ENCODE measurements around the gene HARS2. TPM values are rescaled to one million over a fixed set of nuclear protein-coding genes. Genes with fewer than 3 reads are reported as not detected.
"Not testable (repeated sequence)": the region's sequence is repeated elsewhere in the genome, so short reads cannot be mapped to it uniquely, and the experiment has no call there.

Gene HARS2
- total RNA-seq, 8 experiments from 2014 or later, result 21.4 to 45.7 (median 32.6) TPM

GRCh38 chr5:140708787-140709186, 17.5 kb downstream of the HARS2 start:
- H3K4me3 ChIP-seq; in situ Hi-C loops (cut with MboI; ENCODE audit: low pct_unique_long_range_greater_than_20kb in 2 of 9, low sequenced_read_pairs in 9 of 9, unreplicated experiment in 9 of 9); ATAC-seq (replicated peaks in 6 of 8); H3K27ac ChIP-seq; H3K4me1 ChIP-seq (replicated peaks in 1 of 2): not testable (repeated sequence)
- 94 to 100% (median 99%) methylated on average over 1 to 9 of the region's 9 CpGs; no CpG with 5 or more reads in 4 of the 10 experiments for WGBS, 10 experiments

- no peaks in the 10 kb centered on the region for H3K4me1 ChIP-seq (replicated peaks in 1 of 2)
- ATAC-seq (replicated peaks in 6 of 8), result peak; percentile 91 to 97 (median 94)
- WGBS, 10 experiments, result 0 to 27% (median 3%) methylated on average over 2 to 19 of the region's 27 CpGs; no CpG with 5 or more reads in 1 of the 10 experiments
- in situ Hi-C loops (cut with MboI; ENCODE audit: low pct_unique_long_range_greater_than_20kb in 2 of 9, low sequenced_read_pairs in 9 of 9, unreplicated experiment in 9 of 9), result no loop called here
- peak overlapping the region; percentile 18 to 37 (median 23) for H3K4me3 ChIP-seq
- peak overlapping the region; percentile 52 to 64 for H3K27ac ChIP-seq
These were observed 19.8 kb downstream of the HARS2 start for GRCh38 chr5:140710899-140711552.

- ATAC-seq (replicated peaks in 6 of 8), result no peak
- H3K4me3 ChIP-seq, result peak overlapping the region in 1 of 5 donors; percentile 35
- WGBS, 10 experiments, result 54 to 100% (median 92%) methylated on average over 1 of the region's 1 CpG
- no peak overlapping the region for H3K27ac ChIP-seq
- no peaks in the 10 kb centered on the region for H3K4me1 ChIP-seq (replicated peaks in 1 of 2)
- in situ Hi-C loops (cut with MboI; ENCODE audit: low pct_unique_long_range_greater_than_20kb in 2 of 9, low sequenced_read_pairs in 9 of 9, unreplicated experiment in 9 of 9), result no loop called here
These were observed 20.5 kb downstream of the HARS2 start for GRCh38 chr5:140711794-140712193.

GRCh38 chr5:140713562-140714094, 22.4 kb downstream of the HARS2 start:
- Histone ChIP-seq H3K4me3 (no peak overlapping the region), H3K27ac (no peak overlapping the region), H3K4me1 (replicated peaks in 1 of 2) (no peaks in the 10 kb centered on the region)
- in situ Hi-C loops (cut with MboI; ENCODE audit: low pct_unique_long_range_greater_than_20kb in 2 of 9, low sequenced_read_pairs in 9 of 9, unreplicated experiment in 9 of 9), result no loop called here
- 50 to 100% (median 83%) methylated on average over 1 of the region's 1 CpG; no CpG with 5 or more reads in 3 of the 10 experiments for WGBS, 10 experiments
- ATAC-seq (replicated peaks in 6 of 8), result no peak

- in situ Hi-C loops (cut with MboI; ENCODE audit: low pct_unique_long_range_greater_than_20kb in 2 of 9, low sequenced_read_pairs in 9 of 9, unreplicated experiment in 9 of 9); H3K4me3 ChIP-seq; ATAC-seq (replicated peaks in 6 of 8); H3K27ac ChIP-seq; H3K4me1 ChIP-seq (replicated peaks in 1 of 2): not testable (repeated sequence)
- WGBS, 10 experiments, result 57 to 100% (median 82%) methylated on average over 1 to 2 of the region's 2 CpGs; no CpG with 5 or more reads in 4 of the 10 experiments
These were observed 25.0 kb downstream of the HARS2 start for GRCh38 chr5:140716238-140716637.

GRCh38 chr5:140718266-140718592, 27.0 kb downstream of the HARS2 start:
- in situ Hi-C loops (cut with MboI; ENCODE audit: low pct_unique_long_range_greater_than_20kb in 2 of 9, low sequenced_read_pairs in 9 of 9, unreplicated experiment in 9 of 9), result no loop called here
- no peak for ATAC-seq (replicated peaks in 6 of 8)
- 56 to 100% (median 90%) methylated on average over 1 to 7 of the region's 7 CpGs; no CpG with 5 or more reads in 2 of the 10 experiments for WGBS, 10 experiments
- Histone ChIP-seq H3K4me3 (no peak overlapping the region), H3K4me1 (replicated peaks in 1 of 2) (no peaks in the 10 kb centered on the region), H3K27ac (no peak overlapping the region)

GRCh38 chr5:140720738-140721137, 29.5 kb downstream of the HARS2 start:
- ATAC-seq (replicated peaks in 6 of 8); in situ Hi-C loops (cut with MboI; ENCODE audit: low pct_unique_long_range_greater_than_20kb in 2 of 9, low sequenced_read_pairs in 9 of 9, unreplicated experiment in 9 of 9); H3K4me3 ChIP-seq; H3K27ac ChIP-seq; H3K4me1 ChIP-seq (replicated peaks in 1 of 2): not testable (repeated sequence)
- WGBS, 10 experiments, result 0 to 100% (median 53%) methylated on average over 1 to 6 of the region's 6 CpGs; no CpG with 5 or more reads in 2 of the 10 experiments

- in situ Hi-C loops (cut with MboI; ENCODE audit: low pct_unique_long_range_greater_than_20kb in 2 of 9, low sequenced_read_pairs in 9 of 9, unreplicated experiment in 9 of 9); H3K27ac ChIP-seq; H3K4me1 ChIP-seq (replicated peaks in 1 of 2); ATAC-seq (replicated peaks in 6 of 8); H3K4me3 ChIP-seq: not testable (repeated sequence)
- 71 to 100% (median 89%) methylated on average over 1 to 5 of the region's 5 CpGs; no CpG with 5 or more reads in 3 of the 10 experiments for WGBS, 10 experiments
These were observed 30.1 kb downstream of the HARS2 start for GRCh38 chr5:140721395-140721794.

GRCh38 chr5:140725799-140726471, 34.7 kb downstream of the HARS2 start:
- ATAC-seq (replicated peaks in 6 of 8), result peak; percentile 94 to 99 (median 98)
- in situ Hi-C loops (cut with MboI; ENCODE audit: low pct_unique_long_range_greater_than_20kb in 2 of 9, low sequenced_read_pairs in 9 of 9, unreplicated experiment in 9 of 9), result no loop called here
- Histone ChIP-seq H3K4me1 (replicated peaks in 1 of 2) (no peaks in the 10 kb centered on the region), H3K27ac (no peak overlapping the region), H3K4me3 (peak overlapping the region; percentile 17 to 42 (median 30))
- WGBS, 10 experiments, result 0 to 44% (median 15%) methylated on average over 1 to 18 of the region's 23 CpGs

- Histone ChIP-seq H3K4me3 (no peak overlapping the region), H3K4me1 (replicated peaks in 1 of 2) (no peaks in the 10 kb centered on the region), H3K27ac (no peak overlapping the region)
- WGBS, 10 experiments, result 18 to 100% (median 63%) methylated on average over 1 to 4 of the region's 4 CpGs
- in situ Hi-C loops (cut with MboI; ENCODE audit: low pct_unique_long_range_greater_than_20kb in 2 of 9, low sequenced_read_pairs in 9 of 9, unreplicated experiment in 9 of 9), result no loop called here
- peak in 2 of 8 experiments; percentile 38 to 51 for ATAC-seq (replicated peaks in 6 of 8)
These were observed 41.8 kb downstream of the HARS2 start for GRCh38 chr5:140733098-140733497.

- Histone ChIP-seq H3K4me3 (no peak overlapping the region), H3K4me1 (replicated peaks in 1 of 2) (no peaks in the 10 kb centered on the region), H3K27ac (no peak overlapping the region)
- peak in 3 of 8 experiments; percentile 70 to 74 (median 71) for ATAC-seq (replicated peaks in 6 of 8)
- WGBS, 10 experiments, result 5 to 85% (median 73%) methylated on average over 3 to 7 of the region's 7 CpGs
- in situ Hi-C loops (cut with MboI; ENCODE audit: low pct_unique_long_range_greater_than_20kb in 2 of 9, low sequenced_read_pairs in 9 of 9, unreplicated experiment in 9 of 9), result no loop called here
These were observed 43.1 kb downstream of the HARS2 start for GRCh38 chr5:140734354-140734753.

GRCh38 chr5:140737486-140737885, 46.2 kb downstream of the HARS2 start:
- H3K4me1 ChIP-seq (replicated peaks in 1 of 2), result no peaks in the 10 kb centered on the region
- in situ Hi-C loops (cut with MboI; ENCODE audit: low pct_unique_long_range_greater_than_20kb in 2 of 9, low sequenced_read_pairs in 9 of 9, unreplicated experiment in 9 of 9), result no loop called here
- 50 to 100% (median 86%) methylated on average over 1 of the region's 1 CpG; no CpG with 5 or more reads in 2 of the 10 experiments for WGBS, 10 experiments

GRCh38 chr5:140741967-140742366, 50.7 kb downstream of the HARS2 start:
- Histone ChIP-seq H3K4me3 (no peak overlapping the region), H3K27ac (no peak overlapping the region), H3K4me1 (replicated peaks in 1 of 2) (no peaks in the 10 kb centered on the region)
- 0 to 80% (median 20%) methylated on average over 1 of the region's 1 CpG; no CpG with 5 or more reads in 2 of the 10 experiments for WGBS, 10 experiments
- no peak for ATAC-seq (replicated peaks in 6 of 8)
- in situ Hi-C loops (cut with MboI; ENCODE audit: low pct_unique_long_range_greater_than_20kb in 2 of 9, low sequenced_read_pairs in 9 of 9, unreplicated experiment in 9 of 9), result no loop called here

More at GRCh38 chr5:140737486-140737885, 46.2 kb downstream of the HARS2 start:
- Histone ChIP-seq H3K4me3 (no peak overlapping the region), H3K27ac (no peak overlapping the region)
- ATAC-seq (replicated peaks in 6 of 8), result no peak

Measured in motor neuron (in vitro differentiated cells).